Panc1 (cell line): ENCODE data around the gene RBMS1.

Experiments
- CTCF ChIP-seq: fragments of 450-650 bp; IDR thresholded peaks from 2 replicates; pipeline ENCODE4 v1.5.1; 2017; ENCODE audit warnings: mild to moderate bottlenecking
- POLR2AphosphoS5 ChIP-seq: IDR thresholded peaks from 2 replicates; pipeline ENCODE4 v1.6.1; 2012; ENCODE audit warnings: mild to moderate bottlenecking, low read depth, low read length, moderate library complexity
- REST ChIP-seq, 2 experiments: IDR thresholded peaks; 2 replicates each; pipeline ENCODE4 v1.6.1; 2011 to 2012; ENCODE audit warnings: low read depth in 2 of 2, control low read depth in 1 of 2, low read length in 1 of 2, mild to moderate bottlenecking in 1 of 2, moderate library complexity in 1 of 2; ENCODE audit not compliant: insufficient read depth in 1 of 2
- SIN3A ChIP-seq: IDR thresholded peaks from 2 replicates; pipeline ENCODE4 v1.6.1; 2012; ENCODE audit warnings: low read depth, mild to moderate bottlenecking, low read length, moderate library complexity, borderline replicate concordance; ENCODE audit not compliant: insufficient read depth
- TCF7L2 ChIP-seq: IDR thresholded peaks from 2 replicates; pipeline ENCODE4 v1.6.1; 2011; ENCODE audit warnings: mild to moderate bottlenecking, low read depth, low read length, inconsistent platforms

DNA sequence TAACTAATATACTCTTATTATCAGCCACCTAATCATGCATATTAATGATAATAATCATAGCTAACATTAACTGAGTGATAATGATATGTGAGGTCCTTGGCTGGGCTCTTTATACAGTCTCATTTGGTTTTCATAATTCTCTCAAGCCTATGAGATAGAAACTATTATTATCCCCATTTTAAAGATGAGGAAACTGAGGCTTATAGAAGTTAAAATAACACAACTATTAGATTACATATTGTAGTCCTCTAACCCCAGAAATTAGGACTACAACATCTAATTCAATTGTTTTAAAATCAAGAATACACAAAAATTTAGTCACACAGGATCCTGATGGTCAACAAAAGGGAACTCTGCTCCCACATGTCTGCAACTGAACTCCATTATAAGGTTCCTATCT is 209.9 kb downstream of the RBMS1 start:
- no peak for TF ChIP-seq CTCF
- TF ChIP-seq REST (IDR thresholded peaks at IDR 0.05; ENCODE audit: insufficient read depth in 1 of 2, low read depth in 2 of 2, low read length in 1 of 2), result no peak
- no peak for TF ChIP-seq SIN3A
- TF ChIP-seq POLR2AphosphoS5, result no peak
- TF ChIP-seq TCF7L2, result no peak
